H4 (cell line): ENCODE data around the gene KRT36. TPM values are rescaled to one million over a fixed set of nuclear protein-coding genes. Genes with fewer than 3 reads are reported as not detected.

Experiments used
- DNase-seq: peaks from one replicate; pipeline ENCODE4 v3.0.0-alpha.2; 2015; ENCODE audit warnings: low spot score
- total RNA-seq: library from RNA; depleted of rRNA; stranded (reverse); fragments of >200 nt; shearing (Covaris generic); gene quantifications from 2 replicates; pipeline ENCODE4 v1.2.3, GENCODE V29; 2014; rRNA removed

Gene KRT36
- total RNA-seq, 1 experiment from 2014 or later: not detected

GRCh38 chr17:41442739-41443138 lies 47.0 kb downstream of the KRT36 start:
- DNase-seq: no peak

DNA sequence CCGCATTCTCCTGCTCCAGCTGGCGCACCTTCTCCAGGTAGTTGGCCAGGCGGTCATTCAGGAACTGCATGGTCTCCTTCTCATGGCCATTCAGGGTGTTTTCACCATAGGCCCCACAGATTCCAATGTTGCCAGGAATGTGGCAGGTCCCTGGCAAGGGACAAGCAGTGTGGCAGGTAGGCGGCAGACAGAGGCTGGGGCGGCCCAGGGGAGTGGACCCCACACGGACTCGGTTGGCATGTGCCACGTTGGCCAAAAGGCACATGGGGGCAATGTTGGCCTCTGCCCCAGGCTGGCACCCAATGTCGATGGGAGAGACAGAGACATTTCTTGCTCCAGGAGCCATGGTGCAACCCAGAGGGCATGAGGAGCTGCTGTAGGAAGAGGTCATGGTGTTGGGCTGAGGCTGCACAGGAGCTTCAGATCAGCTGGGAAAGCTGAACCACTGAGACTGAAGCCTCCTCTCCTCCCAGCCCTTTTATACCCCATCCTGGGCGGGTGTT lies 49.1 kb downstream of the KRT36 start, which contains the start of gene KRT38:
TSS of gene KRT38 (minus strand) at position 453 of the 503 bp plus-strand sequence. CDS start at position 391, 62 bp downstream.
- DNase-seq: no peak

DNA sequence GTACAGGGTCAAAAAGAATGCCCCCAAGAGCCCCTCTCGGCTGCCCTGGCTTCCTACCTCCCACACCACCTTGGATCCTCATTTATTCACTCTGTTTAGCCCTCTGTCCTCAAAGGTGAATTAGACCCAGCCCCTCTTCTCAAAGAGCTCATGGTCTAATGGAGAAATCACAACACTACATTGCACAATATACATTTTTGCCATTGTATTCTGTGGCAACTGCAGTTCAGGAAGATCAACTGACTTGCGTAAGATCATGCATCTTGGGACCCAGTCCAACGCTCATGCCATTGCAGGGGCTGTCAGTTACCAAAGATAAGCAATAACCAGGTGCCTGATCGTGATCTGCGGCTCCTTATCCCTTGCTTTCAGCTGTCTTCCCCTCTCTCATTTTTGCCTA lies 50.3 kb downstream of the KRT36 start:
- no peak for DNase-seq

- no peak for DNase-seq
Measured at GRCh38 chr17:41437769-41438168, 51.9 kb downstream of the KRT36 start.

- DNase-seq: no peak
Measured at GRCh38 chr17:41437254-41437653, 52.5 kb downstream of the KRT36 start.

Other genes starting within 250 kb of the KRT36 start
- not detected in 2 replicates for gene KRTAP9-4, start 240.2 kb downstream of the KRT36 start, total RNA-seq
- not detected in 2 replicates for gene KRTAP9-9, start 234.5 kb downstream of the KRT36 start, total RNA-seq
- not detected in 2 replicates for gene KRTAP9-6, start 224.5 kb downstream of the KRT36 start, total RNA-seq
- not detected in 2 replicates for gene KRTAP9-7, start 214.2 kb downstream of the KRT36 start, total RNA-seq
- gene KRTAP29-1, start 187.1 kb downstream of the KRT36 start, total RNA-seq: not detected in 2 replicates
- gene KRTAP16-1, start 180.6 kb downstream of the KRT36 start, total RNA-seq: not detected in 2 replicates
- gene KRTAP17-1, start 174.2 kb downstream of the KRT36 start, total RNA-seq: not detected in 2 replicates
- not detected in 2 replicates for gene KRT33A, start 139.1 kb downstream of the KRT36 start, total RNA-seq
- gene KRT33B, start 120.1 kb downstream of the KRT36 start, total RNA-seq: not detected in 2 replicates
- gene KRT34, start 107.6 kb downstream of the KRT36 start, total RNA-seq: 0.12 and 0.21 TPM in 2 replicates
- gene KRT31, start 92.3 kb downstream of the KRT36 start, total RNA-seq: not detected in 2 replicates
- not detected in 2 replicates for gene KRT37, start 65.3 kb downstream of the KRT36 start, total RNA-seq
- not detected in 2 replicates for gene KRT38, start 48.9 kb downstream of the KRT36 start, total RNA-seq
- not detected in 2 replicates for gene KRT32, start 22.5 kb downstream of the KRT36 start, total RNA-seq
- not detected in 2 replicates for gene KRT35, start 8.8 kb downstream of the KRT36 start, total RNA-seq
- not detected in 2 replicates for gene KRT13, start 15.7 kb upstream of the KRT36 start, total RNA-seq
- 0.35 and 1.5 TPM in 2 replicates for gene KRT15, start 29.0 kb upstream of the KRT36 start, total RNA-seq
- 0.17 TPM in 1 of 2 replicates, not detected in the other for gene KRT19, start 38.4 kb upstream of the KRT36 start, total RNA-seq
- gene KRT9, start 82.1 kb upstream of the KRT36 start, total RNA-seq: not detected in 2 replicates
- not detected in 2 replicates for gene KRT14, start 97.0 kb upstream of the KRT36 start, total RNA-seq
- gene KRT16, start 122.9 kb upstream of the KRT36 start, total RNA-seq: 2.5 and 3.2 TPM in 2 replicates
- gene KRT17, start 134.7 kb upstream of the KRT36 start, total RNA-seq: 81.4 and 83.8 TPM in 2 replicates
- 86.6 and 90.0 TPM in 2 replicates for gene EIF1, start 199.0 kb upstream of the KRT36 start, total RNA-seq
- gene GAST, start 222.4 kb upstream of the KRT36 start, total RNA-seq: not detected in 2 replicates
- gene HAP1, start 244.7 kb upstream of the KRT36 start, total RNA-seq: 0.06 TPM in 1 of 2 replicates, not detected in the other